Non-pigmented ciliary epithelial cell (primary cell): ENCODE results near the gene GABARAPL2.
"Not testable (repeated sequence)": the region's sequence is repeated elsewhere in the genome, so short reads cannot be mapped to it uniquely, and the experiment has no call there.

Experiments used
- DNase-seq: peaks from one replicate; pipeline ENCODE4 v3.0.0-alpha.2; 2010; ENCODE audit warnings: low read depth

GABARAPL2 gene

DNA sequence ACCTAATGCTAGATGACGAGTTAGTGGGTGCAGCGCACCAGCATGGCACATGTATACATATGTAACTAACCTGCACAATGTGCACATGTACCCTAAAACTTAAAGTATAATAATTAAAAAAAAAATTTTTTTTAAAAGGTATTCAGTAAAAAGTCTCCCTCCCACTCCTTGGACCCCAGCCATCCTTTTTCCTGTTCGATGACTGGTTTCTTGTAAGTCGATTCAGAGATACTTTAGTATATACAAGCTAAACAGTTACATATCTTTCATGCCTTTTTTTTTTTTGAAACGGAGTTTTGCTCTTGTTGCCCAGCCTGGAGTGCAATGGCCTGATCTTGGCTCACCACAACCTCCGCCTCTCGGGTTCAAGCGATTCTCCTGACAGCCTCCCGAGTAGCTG is 25.7 kb downstream of the GABARAPL2 start:
- not testable (repeated sequence) for DNase-seq

DNA sequence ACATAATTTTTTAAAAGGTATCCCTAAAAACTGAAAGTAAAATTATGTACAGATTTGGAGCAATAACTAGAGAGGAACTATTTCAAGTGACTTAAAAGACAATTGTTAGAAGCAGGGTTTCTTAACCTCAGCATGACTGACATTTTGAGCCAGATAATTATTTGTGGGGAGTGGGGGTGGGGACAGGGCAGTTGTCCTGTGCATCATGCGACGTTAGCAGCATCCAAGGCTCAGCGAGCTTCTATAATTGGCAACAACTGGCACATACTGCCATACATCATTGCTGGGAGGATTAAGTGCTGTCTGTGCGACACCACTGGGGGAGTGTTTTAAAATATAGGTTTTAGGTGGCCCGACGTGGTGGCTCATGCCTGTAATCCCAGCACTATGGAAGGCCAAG is 27.1 kb downstream of the GABARAPL2 start:
- DNase-seq, result no peak

DNA sequence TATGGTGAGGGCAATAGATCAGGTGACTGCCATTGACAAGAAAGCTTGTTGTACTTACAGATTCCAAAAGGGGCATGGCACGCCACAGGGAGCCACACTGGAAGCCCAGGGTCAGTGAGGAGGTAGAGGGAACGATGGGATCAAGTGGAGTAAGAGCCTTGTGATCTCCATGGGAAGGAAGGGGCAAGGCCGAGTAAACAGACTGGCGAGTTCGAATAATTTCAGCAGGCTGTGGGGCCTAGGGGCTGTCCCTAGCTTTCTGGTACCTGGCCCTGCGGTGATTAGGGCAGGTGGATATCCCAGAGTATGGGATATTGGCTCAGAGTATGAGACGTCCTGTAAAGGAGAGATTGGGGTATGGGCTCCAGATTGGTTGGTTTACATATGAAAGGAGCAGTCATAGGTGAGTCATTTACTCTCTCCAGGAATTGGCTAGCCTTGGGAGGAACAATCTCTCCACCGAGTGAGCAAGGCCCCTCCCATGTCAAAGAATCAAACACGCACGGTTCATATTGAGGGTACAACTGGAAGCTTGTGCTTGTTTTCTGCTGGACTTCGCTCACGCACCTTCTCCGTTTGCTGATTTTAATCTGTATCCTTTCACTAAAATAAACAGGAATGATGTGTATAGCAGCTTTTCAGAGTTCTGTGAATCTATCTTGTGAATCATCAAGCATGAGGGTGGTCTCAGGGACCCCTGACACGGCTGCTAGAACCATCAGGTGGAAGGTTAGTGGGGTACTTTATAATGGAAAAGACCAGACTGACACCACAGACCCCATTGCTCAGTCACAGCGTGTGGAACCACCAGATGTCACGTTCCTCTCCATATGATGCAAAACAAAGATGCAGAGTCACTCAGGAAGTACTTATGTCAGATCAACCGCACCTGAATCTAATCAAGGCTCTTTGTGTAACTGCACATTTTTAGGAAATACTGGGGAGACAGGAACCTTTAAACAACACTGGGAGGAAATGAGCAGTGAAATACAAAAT is 27.9 kb downstream of the GABARAPL2 start:
- peak; percentile 50 for DNase-seq

DNA sequence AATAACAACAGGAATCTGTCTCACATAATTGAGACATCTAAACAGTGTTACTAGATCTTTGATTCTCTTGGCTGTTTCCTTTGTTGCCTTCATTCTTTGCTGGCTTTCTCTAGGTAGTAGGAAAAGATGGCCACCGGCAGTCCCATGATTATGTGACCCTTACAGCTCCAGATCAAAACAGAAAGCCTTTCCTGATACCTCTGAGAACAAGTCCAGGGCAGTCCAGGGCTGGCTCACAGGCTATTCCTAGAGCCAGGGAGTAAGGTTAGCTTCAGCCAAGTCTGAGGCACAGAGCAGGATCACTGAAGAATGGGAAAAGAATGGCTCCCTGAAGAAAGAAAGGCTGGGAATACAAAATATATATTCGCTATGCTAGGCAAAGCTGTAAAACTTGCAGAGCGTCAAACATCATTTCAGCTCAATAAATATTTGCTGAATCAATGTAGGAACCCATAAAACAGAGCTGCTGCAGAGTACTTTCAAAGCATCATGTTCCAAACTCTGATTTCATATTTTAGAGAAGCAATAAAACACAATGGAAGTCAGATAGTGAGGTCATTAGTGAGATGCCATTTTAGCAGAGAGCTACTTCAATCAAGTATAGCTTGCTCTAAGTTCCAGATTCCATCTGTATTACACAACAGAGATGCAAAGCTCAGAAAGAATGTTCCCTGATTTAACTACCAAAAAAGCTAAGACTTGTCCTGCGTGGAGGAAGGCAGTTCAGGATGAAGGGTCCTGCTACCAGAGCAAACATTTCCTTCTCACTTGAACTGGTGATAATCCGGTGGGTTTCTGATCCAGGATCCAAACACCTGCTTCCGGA is 33.5 kb downstream of the GABARAPL2 start:
- no peak for DNase-seq

DNA sequence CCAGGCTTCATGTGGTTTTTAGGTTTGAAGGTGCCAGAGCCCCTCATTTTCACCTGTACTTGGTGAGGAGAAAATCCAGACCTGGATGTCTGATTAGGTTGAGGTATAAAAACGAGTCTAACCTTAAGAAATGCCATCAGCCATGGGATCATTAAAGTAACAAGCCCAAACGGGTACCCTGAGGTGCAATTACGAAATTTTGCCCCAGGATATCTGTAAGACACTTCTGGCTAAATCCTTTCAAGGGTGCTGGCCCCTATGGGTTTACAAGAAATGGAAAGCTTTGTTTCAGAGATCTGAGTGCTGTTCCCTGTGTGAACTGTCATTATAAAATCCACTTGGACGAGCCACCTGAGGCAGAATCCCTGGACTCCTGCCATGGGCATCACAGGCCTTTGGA is 37.1 kb downstream of the GABARAPL2 start:
- DNase-seq, result no peak

DNA sequence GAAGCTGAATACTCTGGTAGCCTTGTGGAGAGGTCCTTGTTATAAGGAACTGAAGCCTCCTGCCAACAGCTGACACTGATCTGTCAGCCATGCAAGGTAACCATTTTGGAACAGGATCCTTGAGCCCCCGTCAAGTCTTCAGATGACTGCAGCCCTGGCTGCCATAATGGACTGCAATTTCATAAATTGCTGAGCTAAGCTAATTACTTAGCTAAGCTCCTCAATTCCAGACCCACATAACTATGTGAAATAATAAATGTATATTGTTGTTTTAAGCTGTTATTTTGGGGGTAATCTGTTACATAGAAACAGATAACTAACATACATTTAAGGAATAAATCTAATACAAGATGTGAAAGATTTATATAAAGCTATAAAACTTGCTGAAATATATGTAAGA is 40.3 kb downstream of the GABARAPL2 start:
- DNase-seq, result no peak

DNA sequence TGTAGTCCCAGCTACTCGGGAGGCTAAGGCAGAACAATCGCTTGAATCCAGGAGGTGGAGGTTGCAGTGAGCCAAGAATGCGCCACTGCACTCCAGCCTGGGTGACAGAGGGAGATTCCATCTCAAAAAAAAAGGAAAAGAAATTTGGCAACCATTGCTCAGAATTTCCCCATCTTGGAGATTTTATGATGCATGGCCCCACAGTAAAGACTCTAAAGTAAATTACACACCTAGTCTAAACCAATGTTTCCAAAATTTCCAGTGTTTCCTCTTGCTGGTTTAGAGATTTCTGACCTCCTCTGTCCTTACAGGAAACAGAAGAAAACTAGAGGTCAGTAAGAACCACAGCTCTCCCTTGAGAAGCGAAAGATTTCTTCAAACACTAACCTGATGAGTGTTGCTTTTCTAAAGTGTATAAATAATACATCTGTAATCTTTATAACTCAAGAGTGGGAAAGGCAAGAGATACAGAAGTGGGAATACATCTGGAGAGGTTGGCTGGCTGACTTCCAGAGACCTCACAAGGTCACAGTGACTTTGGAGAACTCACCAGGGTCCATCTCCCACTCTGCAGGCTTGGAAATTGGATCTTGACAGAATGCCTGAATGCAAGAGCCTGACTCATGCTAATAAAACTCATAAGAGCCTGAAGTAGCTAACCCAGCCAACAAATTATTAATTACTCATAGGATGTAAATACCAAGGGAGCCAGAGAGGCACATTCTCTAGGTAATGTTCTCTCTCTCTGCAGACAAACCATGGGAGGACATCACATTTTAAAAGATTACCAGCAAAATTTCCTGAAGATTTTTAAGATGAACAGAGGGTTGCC is 48.1 kb downstream of the GABARAPL2 start:
- no peak for DNase-seq

DNA sequence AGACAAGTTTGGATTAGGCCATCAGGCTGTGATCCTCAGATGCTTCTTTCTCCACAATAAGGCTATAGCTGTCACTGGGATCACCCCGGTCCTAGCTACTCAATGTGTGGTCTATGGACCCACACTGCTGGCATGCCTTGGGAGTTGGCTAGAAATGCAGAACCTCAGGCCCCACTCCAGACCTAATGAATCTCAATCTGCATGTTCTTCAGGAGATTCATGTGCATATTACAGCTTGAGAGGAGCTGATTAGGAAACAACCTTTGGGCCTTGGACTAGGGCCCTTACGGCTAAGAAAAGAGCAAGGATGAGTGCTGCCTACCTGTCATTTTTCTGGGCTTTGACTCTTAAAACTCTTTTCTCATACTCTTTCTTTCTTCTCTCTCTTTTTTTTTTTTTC is 49.4 kb downstream of the GABARAPL2 start:
- no peak for DNase-seq

DNA sequence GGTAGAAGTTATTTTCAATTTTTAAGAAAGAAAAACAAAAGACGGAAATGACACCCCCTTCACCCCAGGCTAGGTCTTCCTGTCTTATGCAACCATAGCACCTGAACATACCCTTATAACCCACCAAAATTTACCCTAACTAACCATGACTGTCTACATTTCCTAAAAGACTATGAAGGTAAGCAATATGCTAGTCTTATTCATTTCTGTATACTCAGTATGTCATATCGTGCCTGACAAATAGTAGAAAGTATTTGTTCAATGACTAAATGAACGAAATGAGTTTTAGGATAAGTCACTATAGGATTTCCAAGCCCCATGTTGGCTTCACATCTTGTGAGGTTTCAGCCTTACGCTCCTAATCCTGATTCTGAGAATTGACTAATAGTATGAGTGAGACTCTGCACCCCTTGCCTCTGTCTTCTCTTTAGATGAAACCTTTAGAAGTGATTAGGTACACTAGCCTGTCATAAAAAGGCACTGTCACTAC is 50.4 kb downstream of the GABARAPL2 start:
- no peak for DNase-seq

DNA sequence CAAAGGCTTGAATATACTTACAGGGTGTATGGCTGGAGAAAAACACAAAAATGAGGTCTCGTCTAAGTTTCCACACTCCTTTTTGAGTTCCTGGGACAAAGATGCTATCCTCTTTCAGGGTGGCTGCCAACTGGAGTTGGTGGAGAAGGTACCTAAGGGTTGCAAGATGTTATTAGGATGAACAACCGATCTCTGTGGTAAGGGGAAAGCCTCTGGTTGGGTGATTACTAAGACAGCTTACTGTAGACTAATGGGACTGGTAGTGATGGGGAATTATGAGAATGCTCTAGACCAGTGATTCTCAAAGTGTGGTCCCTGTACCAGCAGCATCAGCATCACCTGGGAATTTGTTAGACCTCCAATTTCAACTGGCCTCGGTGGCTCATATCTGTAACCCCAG is 50.9 kb downstream of the GABARAPL2 start:
- DNase-seq, result no peak

DNA sequence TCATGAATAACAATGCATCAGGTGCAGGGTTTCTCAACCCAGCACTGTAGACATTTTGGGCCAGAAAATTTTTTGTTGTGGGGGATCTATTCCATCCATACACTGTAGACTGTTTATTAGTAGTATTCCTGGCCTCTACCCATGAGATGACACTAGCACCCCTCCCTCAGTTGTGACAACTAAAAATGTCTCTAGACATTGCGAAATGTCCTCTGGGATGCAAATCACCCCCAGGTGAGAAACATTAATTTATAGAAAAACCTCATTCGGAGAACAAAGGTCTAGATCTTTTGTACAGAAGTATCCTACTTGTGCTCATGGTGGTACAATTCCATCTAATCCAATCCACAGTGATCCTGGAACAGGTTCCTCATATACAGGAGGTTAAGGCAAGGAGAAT is 52.6 kb downstream of the GABARAPL2 start:
- no peak for DNase-seq

DNA sequence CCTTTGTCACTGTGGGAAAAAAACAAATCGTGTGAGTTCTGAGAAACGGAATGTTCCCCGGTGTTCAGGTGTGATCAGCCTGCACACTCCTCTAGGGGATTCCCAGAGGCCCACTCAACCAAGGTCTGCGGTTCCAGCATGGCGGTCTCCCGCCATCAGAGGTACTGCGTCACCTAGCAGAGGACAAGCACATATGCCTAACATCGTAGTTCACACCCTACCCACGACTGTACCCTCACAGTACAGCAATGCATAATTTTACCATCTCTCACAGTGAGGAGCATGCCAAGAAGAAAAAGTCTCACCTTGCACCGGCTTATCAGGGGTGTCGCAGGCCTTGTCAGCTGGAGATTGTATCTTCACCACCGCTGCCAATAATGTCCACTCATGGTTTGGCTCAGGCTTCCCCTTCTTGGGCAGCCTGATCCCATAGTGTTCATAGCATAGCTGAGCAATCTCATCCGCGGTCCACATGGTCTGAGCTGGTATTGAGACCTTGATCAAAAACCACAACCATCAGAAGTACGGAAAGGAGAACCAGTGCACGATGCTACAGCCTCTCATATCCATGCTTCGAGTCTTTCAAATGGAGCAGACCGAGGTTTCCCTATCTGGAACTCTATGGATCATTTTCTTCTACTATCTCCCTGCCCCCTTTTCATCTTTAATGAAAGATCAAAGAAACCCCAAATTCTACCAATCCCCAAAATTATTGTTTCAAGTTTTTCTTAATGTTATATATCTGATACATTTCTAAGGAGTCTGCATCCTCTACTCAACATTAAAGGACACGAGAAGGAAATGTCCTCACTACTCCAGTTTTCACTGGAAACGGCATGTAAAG is 54.4 kb downstream of the GABARAPL2 start:
- no peak for DNase-seq

DNA sequence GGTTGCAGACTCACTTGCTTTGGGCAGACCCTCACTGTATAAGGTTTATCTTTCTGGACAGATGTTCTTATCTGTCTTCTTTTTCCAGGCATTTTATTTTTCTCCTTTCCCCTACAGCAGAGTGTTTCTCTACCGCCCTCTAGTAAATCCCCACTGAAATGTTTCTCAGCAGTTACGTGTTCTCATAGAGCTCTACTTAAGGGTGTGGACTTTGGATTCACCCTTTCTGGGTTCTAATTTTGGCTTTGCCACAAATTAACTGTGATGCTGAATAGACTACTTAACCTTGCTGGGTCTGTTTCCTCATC is 54.9 kb downstream of the GABARAPL2 start:
- no peak for DNase-seq

DNA sequence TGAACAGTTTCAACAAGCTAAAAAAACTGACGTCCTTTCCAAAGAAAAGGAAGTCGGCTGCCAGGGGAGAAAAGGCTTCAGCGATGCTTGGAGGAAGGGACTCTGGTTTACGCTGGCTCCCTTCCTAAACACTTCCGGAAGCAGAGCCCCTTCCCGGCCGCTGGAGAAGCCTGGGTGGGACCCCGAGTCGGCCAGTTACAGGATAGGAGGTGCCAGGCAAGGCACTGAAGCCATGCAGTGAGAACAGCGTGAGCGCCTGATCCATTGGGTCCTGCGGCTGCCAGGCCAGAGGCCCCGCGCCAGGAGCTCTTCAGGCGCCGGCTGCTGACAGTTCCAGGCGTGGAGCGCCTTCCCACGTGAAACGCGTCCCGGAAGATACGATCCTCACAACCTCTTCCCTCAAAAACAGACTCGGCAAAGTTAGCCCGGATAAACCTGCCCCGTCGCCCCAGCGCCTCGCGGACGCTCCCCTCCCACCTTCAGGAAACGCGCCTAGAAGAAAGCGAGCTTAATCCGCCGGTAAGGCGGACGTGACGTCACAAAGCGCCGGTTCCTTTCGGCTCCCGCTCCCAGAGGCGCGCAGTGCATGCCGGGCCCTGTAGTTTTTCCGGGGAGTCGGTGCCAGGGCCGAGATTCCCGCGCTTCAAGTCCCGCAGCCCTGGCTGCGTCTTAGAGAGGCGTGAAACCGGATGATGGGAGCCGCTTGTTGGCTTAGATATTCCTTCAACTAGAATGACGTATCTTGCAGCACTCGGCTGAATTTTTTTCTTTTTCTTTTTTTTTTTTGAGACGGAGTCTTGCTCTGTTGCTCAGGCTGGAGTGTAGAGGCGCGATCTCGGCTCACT is 56.8 kb downstream of the GABARAPL2 start, which contains the start of gene ADAT1:
ADAT1 (minus strand) TSS at position 521 of the 845 bp plus-strand sequence. CDS start 2,482 bp downstream, outside the sequence.
- peak; percentile 95 for DNase-seq

DNA sequence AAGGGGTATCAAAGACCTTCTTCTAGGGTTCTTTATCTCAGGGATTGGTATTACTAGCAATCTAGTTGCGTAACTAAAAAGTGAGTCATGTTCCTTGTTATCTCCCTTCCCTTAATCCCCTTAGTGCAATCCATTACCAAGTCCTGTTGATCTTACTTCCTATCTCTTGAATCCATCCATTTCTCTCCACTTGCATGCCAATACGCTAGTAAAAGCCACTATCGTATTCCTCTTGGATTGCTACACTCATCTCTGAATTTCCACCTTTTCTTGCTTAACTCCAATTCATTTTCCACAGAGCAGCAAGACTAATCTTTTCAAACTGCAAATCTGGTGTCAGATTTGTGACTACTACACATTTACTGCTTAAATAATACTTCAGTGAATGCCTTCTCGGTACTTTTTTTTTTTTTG is 58.7 kb downstream of the GABARAPL2 start:
- DNase-seq, result no peak

DNA sequence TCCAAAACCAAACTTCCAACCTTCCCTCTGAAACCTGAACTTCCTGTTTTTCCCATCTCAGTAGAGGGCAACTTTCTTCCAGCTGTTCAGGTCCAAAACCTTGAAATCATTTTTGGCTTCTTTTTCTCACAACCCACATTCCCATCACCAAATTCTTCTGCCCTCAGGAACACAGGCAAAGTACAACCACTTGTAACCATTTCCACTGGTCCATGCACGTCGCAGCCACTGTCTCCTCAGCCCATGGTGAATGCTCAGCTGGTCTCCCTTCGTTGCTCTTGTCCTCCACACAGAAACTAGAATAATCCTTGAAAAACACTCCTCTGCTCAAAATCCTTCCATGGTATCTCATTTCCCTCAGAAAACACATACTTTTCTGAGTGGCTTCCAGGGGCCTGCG is 60.6 kb downstream of the GABARAPL2 start:
- no peak for DNase-seq
